ENCODE data around the gene ZBTB32.
"Not testable (repeated sequence)": the region's sequence is repeated elsewhere in the genome, so short reads cannot be mapped to it uniquely, and the experiment has no call there.

DNA sequence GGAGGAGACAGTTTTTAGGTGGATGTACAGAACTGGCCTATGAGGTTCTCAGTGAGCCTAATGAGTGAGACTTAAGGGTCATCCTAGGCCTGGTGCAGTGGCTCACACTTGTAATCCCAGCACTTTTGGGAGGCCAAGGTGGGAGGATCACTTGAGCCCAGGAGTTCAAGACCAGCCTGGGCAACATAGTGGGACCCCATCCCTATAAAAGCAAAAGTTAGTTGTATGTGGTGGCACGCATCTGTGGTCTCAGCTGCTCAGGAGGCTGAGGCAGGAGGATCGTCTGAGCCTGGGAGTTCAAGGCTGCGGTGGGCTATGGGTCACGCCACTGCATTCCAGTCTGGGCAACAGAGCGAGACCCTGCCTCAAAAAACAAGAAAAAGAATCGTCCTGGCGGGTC is 19.8 kb downstream of the ZBTB32 start:
- not testable (repeated sequence) for TF ChIP-seq CTCF, POLR2A (IDR thresholded peaks at IDR 0.05)
